Upper lobe of left lung (tissue), 6 donors: Measurements from ENCODE around the gene DUOX1. TPM values are rescaled to one million over a fixed set of nuclear protein-coding genes. Genes with fewer than 3 reads are reported as not detected.

Source experiments
- ATAC-seq, 2 donors: fragments of 200-7000 bp; cut with Tn5 transposase; one replicate each; pipeline ENCODE4 v1.9.1; 2022; ENCODE audit warnings: mild to moderate bottlenecking in 2 of 2, moderate library complexity in 2 of 2; ENCODE audit not compliant: low FRiP score in 2 of 2
- DNase-seq, 2 donors: peaks; one replicate each; pipeline ENCODE4 v3.0.0-alpha.2; 2019 to 2020
- H3K27ac ChIP-seq, 4 donors: fragments of 200-600 bp; sonication (generic); one replicate each; pipeline ENCODE4 v1.5.1; 2016 to 2019
- H3K27me3 ChIP-seq, 4 donors: fragments of 200-600 bp; sonication (generic); one replicate each; pipeline ENCODE4 v1.5.1; 2017 to 2019
- H3K36me3 ChIP-seq, 4 donors: fragments of 200-600 bp; sonication (generic); one replicate each; pipeline ENCODE4 v1.5.1; 2016 to 2019
- H3K4me1 ChIP-seq, 4 donors: fragments of 200-600 bp; sonication (generic); one replicate each; pipeline ENCODE4 v1.5.1; 2018 to 2019
- H3K4me3 ChIP-seq, 4 donors: fragments of 200-600 bp; sonication (generic); one replicate each; pipeline ENCODE4 v1.5.1; 2017 to 2019; ENCODE audit warnings: mild to moderate bottlenecking in 2 of 4, moderate library complexity in 1 of 4
- H3K9me3 ChIP-seq, 4 donors: fragments of 200-600 bp; sonication (generic); one replicate each; pipeline ENCODE4 v1.5.1; 2018 to 2019
- EP300 ChIP-seq, 4 donors: sonication (generic); formaldehyde crosslinking; IDR thresholded peaks; one replicate each; pipeline ENCODE4 v1.5.1; 2017; ENCODE audit warnings: antibody characterized with exemption in 4 of 4, control low read depth in 2 of 4
- POLR2A ChIP-seq, 4 donors: fragments of 450-650 bp; IDR thresholded peaks; one replicate each; pipeline ENCODE4 v1.5.1; 2016 to 2017; ENCODE audit warnings: antibody characterized with exemption in 4 of 4, mild to moderate bottlenecking in 2 of 4
- POLR2AphosphoS5 ChIP-seq, 2 donors: sonication (generic); formaldehyde crosslinking; IDR thresholded peaks; one replicate each; pipeline ENCODE4 v1.5.1; 2017; ENCODE audit warnings: antibody characterized with exemption in 2 of 2
- WGBS, 2 donors: methylation state at CpG; one replicate each; pipeline ENCODE4 v1.1.5; 2017 to 2018; 5-methylcytosine and 5-hydroxymethylcytosine counted together
- total RNA-seq, 6 donors: library from RNA; depleted of rRNA in 4 of 6; stranded (reverse); fragments of >200 nt in 4 of 6; gene quantifications; one replicate each; pipeline versions ENCODE4 v1.1.0 to v1.2.1, GENCODE V29; 2016 to 2021
- TF ChIP-seq, protein P1 (sequence below), 6 experiments: fragments of 450-650 bp in 4 of 6; fragments of 200-600 bp in 2 of 6; sonication (generic) in 2 of 6; IDR thresholded peaks; one replicate each; pipeline ENCODE4 v1.5.1; 2016 to 2019; ENCODE audit warnings: antibody characterized with exemption in 6 of 6
- donor health status: DM: no; HTN: no; CAD: no; lungs with moderate emphysema.
- donor health status: DM: no; HTN: yes; CAD: no; lungs with severe emphysema.

The DUOX1 gene
- total RNA-seq, 6 donors from 2014 or later: 215 to 1,314 (median 495) TPM

DNA sequence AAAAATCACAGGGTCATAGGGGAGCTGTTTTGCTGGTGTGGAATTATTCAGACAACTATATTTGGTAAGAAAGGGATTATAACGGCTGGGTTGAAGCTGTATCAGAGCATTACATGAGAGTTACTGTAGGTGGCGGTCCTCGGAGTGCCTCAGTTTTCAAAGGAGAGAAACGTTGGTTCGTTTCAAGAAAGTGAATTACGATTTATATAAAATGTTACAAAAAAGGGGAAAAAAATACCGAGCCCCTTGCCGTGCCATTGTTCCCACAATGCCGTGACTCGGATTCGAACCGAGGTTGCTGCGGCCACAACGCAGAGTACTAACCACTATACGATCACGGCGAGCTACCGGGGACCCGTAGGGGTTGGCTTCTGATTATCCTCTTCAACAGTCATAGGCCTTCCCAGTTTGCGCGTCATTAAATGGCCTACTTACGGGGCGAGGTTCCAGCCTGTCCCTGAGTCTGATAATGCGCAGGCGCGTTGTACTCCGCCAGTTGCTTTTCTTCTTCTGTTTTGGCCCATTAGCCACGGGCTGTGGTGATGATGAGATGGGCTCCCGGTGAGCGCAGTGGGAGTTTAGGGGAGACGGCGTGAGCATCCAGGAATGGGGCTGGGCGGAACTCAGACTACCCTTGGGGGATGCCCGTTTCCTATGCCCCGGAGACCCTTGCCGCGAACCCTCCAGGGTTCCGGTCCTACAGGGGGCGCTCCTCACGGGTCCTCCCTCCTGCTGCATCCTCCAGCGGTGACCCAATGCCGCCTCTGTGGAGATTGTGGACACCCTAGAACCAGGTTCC lies 68.7 kb downstream of the DUOX1 start:
- WGBS, 2 donors: 0 to 1% methylated on average over 34 to 37 of the region's 42 CpGs
- DNase-seq: peak; percentile 86 to 95
- ATAC-seq: peak; percentile 88 to 94

DNA sequence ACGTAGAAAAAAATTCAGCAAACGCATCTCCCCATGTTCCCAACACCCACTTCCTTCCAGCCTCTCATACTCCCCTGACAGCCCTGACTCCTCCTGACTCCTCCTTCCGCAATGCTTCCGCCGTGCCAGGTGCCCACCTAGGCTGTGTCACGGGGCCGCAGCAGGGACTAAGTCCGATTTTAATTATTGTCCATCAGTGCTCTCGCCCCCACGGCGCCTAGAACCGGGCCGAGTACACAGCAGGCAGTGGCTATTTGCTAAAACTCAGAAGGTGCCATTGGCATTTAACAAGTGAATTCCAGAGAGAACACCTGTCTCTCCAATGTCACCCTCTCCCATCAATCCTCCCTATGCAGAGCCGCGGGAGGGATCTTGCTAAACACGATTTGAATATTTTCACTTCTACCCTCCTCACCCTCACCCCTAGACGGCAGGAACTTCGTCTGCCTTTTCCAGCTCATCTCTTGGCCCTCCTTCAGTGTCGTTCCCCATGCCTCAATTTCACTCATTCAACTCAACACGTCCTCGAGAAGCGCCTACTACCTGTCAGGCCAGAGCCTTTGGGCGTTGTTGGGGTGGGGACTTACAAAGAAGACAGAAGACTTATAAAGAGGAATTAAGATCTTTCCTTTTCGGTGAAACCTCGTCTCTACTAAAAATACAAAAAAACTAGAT lies 69.5 kb downstream of the DUOX1 start:
- peak overlapping the region; percentile 93 to 98 (median 96) for H3K27ac ChIP-seq
- H3K36me3 ChIP-seq: no peaks in the 10 kb centered on the region
- no peaks in the 10 kb centered on the region for H3K27me3 ChIP-seq
- TF ChIP-seq EP300 (IDR thresholded peaks at IDR 0.05) (no peak), POLR2AphosphoS5 (IDR thresholded peaks at IDR 0.05) (no peak), POLR2A (IDR thresholded peaks at IDR 0.05) (no peak)
- TF ChIP-seq, protein P1, sequence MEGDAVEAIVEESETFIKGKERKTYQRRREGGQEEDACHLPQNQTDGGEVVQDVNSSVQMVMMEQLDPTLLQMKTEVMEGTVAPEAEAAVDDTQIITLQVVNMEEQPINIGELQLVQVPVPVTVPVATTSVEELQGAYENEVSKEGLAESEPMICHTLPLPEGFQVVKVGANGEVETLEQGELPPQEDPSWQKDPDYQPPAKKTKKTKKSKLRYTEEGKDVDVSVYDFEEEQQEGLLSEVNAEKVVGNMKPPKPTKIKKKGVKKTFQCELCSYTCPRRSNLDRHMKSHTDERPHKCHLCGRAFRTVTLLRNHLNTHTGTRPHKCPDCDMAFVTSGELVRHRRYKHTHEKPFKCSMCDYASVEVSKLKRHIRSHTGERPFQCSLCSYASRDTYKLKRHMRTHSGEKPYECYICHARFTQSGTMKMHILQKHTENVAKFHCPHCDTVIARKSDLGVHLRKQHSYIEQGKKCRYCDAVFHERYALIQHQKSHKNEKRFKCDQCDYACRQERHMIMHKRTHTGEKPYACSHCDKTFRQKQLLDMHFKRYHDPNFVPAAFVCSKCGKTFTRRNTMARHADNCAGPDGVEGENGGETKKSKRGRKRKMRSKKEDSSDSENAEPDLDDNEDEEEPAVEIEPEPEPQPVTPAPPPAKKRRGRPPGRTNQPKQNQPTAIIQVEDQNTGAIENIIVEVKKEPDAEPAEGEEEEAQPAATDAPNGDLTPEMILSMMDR (IDR thresholded peaks at IDR 0.05): no peak
- ATAC-seq: no peak
- peak in 1 of 2 donors; percentile 36 for DNase-seq
- H3K4me1 ChIP-seq: peaks cover 8 to 18% (median 13%) of the 10 kb centered on the region in 4 donors
- no peaks in the 10 kb centered on the region for H3K9me3 ChIP-seq
- H3K4me3 ChIP-seq: peak overlapping the region; percentile 61 to 92 (median 71)
- WGBS, 2 donors: 2% methylated on average over 24 to 25 of the region's 25 CpGs

More for the DNA sequence above, 68.7 kb downstream of the DUOX1 start:
- Histone ChIP-seq H3K27ac (peak overlapping the region; percentile 93 to 98 (median 96)), H3K9me3 (no peaks in the 10 kb centered on the region), H3K27me3 (no peaks in the 10 kb centered on the region), H3K36me3 (no peaks in the 10 kb centered on the region), H3K4me1 (peaks cover 8 to 18% (median 11%) of the 10 kb centered on the region in 4 donors), H3K4me3 (peak overlapping the region; percentile 61 to 92 (median 71))
- TF ChIP-seq, protein P1 (IDR thresholded peaks at IDR 0.05): peak; percentile 43 to 83 (median 77)
- TF ChIP-seq POLR2A (IDR thresholded peaks at IDR 0.05): peak in 3 of 4 donors; percentile 81 to 94 (median 87)
- TF ChIP-seq POLR2AphosphoS5 (IDR thresholded peaks at IDR 0.05): peak; percentile 93 to 96
- peak in 1 of 4 donors; percentile 20 for TF ChIP-seq EP300 (IDR thresholded peaks at IDR 0.05)

DNA sequence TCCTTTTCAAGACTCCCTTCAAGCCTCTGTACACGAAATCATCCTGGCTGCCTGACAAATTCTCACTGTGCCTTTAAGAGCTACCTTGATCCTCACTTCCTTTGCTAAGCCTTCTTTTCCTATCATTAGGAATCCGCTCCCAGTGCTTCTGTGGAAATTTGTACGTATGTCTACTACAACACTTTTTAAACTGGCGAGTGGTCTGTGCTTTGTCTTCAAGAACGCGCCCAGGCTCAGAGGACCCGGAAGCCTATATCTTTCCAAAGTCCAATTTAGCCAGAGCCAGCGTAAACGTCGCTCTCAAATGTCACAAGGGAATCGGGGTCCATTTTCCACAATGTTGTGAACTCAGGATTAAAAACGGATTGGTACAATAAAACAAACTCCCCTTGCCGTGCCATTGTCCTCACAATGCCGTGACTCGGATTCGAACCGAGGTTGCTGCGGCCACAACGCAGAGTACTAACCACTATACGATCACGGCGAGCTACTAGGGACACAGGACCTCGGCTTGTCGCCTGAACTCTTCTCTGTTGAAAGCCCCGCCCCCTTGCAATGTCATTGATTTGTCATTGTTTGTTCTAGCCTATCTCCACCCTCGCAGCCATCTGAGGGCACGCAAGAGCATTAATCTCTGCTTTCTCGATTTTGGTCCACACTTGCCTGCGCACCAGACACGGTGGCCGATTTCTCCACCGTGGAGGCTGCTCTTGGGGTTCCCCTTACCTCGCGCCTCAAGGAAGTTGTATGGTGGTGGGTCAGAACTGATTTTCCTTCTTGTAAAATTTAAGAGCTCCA lies 70.4 kb downstream of the DUOX1 start:
- DNase-seq: peak in 1 of 2 donors; percentile 97
- no peaks in the 10 kb centered on the region for H3K36me3 ChIP-seq
- peak overlapping the region; percentile 6 to 92 (median 69) for H3K4me3 ChIP-seq
- peak; percentile 92 to 95 for TF ChIP-seq POLR2AphosphoS5 (IDR thresholded peaks at IDR 0.05)
- peak; percentile 49 to 92 (median 76) for TF ChIP-seq POLR2A (IDR thresholded peaks at IDR 0.05)
- TF ChIP-seq, protein P1 (IDR thresholded peaks at IDR 0.05): peak in 2 of 6 experiments; percentile 5 to 18
- peak in 1 of 4 donors; percentile 41 for TF ChIP-seq EP300 (IDR thresholded peaks at IDR 0.05)
- WGBS, 2 donors: 1% methylated on average over 29 to 34 of the region's 34 CpGs
- peak overlapping the region; percentile 93 to 98 (median 96) for H3K27ac ChIP-seq
- no peaks in the 10 kb centered on the region for H3K9me3 ChIP-seq
- ATAC-seq: peak; percentile 88 to 93
- H3K27me3 ChIP-seq: no peaks in the 10 kb centered on the region
- H3K4me1 ChIP-seq: peaks cover 8 to 18% (median 13%) of the 10 kb centered on the region in 4 donors

DNA sequence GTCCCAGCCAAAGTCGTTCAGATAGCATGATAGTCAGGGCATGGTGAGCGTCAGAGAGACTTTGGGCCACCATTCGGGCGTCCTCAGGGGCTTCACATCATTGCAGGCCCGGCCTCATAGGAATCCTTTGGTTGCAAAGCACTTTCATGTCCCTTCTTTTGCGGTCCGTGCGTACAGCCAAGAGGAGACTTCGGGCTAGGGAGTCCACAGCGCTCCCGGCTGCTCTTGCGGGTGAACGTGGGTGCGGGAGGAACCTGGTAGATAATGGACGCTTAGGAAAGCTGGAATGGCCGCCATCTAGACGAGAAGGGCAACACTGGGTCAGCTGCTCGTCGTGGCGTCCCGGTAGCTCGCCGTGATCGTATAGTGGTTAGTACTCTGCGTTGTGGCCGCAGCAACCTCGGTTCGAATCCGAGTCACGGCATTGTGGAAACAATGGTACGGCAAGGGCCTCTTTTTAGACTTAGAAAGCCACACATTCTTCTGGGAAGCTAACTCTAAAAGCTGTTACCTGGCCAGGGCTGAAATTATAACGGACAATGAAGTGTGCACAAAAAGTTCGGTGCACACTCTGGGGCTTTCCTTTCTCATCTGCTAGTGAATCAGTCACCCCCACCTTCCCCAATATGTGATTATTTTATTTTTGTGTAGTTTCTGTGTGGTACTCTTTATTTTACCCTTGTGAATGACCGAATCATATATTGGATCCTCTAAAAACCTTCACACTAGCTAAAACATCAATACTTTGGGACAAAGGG lies 71.2 kb downstream of the DUOX1 start:
- TF ChIP-seq, protein P1 (IDR thresholded peaks at IDR 0.05): peak in 1 of 6 experiments; percentile 13
- TF ChIP-seq POLR2AphosphoS5 (IDR thresholded peaks at IDR 0.05) (peak in 1 of 2 donors; percentile 7), POLR2A (IDR thresholded peaks at IDR 0.05) (no peak)
- DNase-seq (peak; percentile 85 to 88), ATAC-seq (peak; percentile 59 to 75)
- no peaks in the 10 kb centered on the region for H3K9me3 ChIP-seq
- peaks cover 8 to 18% (median 13%) of the 10 kb centered on the region in 4 donors for H3K4me1 ChIP-seq
- peak overlapping the region; percentile 93 to 98 (median 96) for H3K27ac ChIP-seq
- H3K4me3 ChIP-seq: peak overlapping the region; percentile 6 to 92 (median 69)
- WGBS, 2 donors: 4 to 5% methylated on average over 23 to 34 of the region's 34 CpGs
- H3K27me3 ChIP-seq: no peaks in the 10 kb centered on the region
- no peaks in the 10 kb centered on the region for H3K36me3 ChIP-seq
